ENCODE results near the gene IL33.

DNA sequence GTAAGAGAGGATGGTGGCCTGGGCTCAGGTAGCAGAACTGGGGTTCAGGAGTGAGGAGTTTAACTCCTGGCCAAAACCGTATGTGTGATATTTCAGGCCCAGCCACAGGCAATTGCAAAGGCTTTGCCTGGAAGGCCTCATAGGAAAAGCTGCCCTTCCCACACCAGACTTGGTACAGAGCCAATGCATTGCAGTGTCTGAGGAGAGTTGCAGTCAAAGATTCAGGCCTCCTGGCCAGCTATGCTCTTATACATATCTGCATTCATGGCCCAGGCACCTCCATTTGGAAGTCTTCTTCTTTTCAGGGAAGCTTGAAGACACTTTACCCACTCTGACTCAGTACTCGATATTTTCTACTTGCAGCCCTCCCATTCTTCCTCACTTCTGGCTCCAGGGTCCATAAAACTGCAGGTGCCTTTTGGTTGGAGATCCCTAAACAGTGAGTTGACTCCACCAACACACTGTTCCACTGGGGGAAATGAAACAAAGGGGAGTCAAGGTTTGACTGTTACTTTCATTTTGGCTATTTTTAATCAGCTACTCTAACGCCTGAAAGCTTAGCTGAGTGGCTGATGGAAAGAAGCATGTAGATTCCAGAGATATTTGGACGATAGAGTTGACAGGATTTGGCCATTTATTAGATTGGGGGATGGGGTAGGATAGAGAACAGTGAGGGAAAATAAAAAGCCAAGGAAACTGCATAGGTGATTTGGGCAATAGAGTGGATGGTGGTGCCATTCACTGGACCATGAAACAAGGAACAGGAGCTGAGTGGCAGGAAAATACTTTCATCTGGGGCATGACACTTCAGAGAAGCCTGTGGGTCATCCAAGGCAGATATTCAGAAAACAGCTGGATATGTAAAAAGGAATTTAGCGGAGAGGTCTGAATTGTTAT is 30.6 kb upstream of the IL33 start:
- TF ChIP-seq, protein P1, sequence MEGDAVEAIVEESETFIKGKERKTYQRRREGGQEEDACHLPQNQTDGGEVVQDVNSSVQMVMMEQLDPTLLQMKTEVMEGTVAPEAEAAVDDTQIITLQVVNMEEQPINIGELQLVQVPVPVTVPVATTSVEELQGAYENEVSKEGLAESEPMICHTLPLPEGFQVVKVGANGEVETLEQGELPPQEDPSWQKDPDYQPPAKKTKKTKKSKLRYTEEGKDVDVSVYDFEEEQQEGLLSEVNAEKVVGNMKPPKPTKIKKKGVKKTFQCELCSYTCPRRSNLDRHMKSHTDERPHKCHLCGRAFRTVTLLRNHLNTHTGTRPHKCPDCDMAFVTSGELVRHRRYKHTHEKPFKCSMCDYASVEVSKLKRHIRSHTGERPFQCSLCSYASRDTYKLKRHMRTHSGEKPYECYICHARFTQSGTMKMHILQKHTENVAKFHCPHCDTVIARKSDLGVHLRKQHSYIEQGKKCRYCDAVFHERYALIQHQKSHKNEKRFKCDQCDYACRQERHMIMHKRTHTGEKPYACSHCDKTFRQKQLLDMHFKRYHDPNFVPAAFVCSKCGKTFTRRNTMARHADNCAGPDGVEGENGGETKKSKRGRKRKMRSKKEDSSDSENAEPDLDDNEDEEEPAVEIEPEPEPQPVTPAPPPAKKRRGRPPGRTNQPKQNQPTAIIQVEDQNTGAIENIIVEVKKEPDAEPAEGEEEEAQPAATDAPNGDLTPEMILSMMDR (IDR thresholded peaks at IDR 0.05) = no peak
- TF ChIP-seq POLR2A (IDR thresholded peaks at IDR 0.05) = no peak

All from body of pancreas (tissue), 4 donors.